GM19035 (cell line): Measurements from ENCODE around the gene ITGAL.
A peak's percentile ranks its signal among the peaks of the same experiment; 100 is the strongest.
"Not testable (repeated sequence)": the region's sequence is repeated elsewhere in the genome, so short reads cannot be mapped to it uniquely, and the experiment has no call there.

ENCODE experiments used
- ATAC-seq: cut with Tn5 transposase; IDR thresholded peaks from one replicate; pipeline ENCODE4 v1.9.1; 2021; ENCODE audit not compliant: unreplicated experiment

The ITGAL gene

GRCh38 chr16:30526137-30526822 lies 53.7 kb downstream of the ITGAL start, which contains the start of gene ZNF768:
Gene ZNF768, minus strand, starts transcription at chr16:30526566. Its CDS starts 153 bp downstream, at chr16:30526413.
- ATAC-seq = peak; percentile 25

GRCh38 chr16:30526823-30527634 lies 54.5 kb downstream of the ITGAL start:
- peak; percentile 82 for ATAC-seq

GRCh38 chr16:30527635-30528178 lies 55.2 kb downstream of the ITGAL start:
- no peak for ATAC-seq

GRCh38 chr16:30528799-30529457 lies 56.4 kb downstream of the ITGAL start:
- no peak for ATAC-seq

- ATAC-seq = no peak
Measured at GRCh38 chr16:30530163-30531037, 57.9 kb downstream of the ITGAL start.

- ATAC-seq = no peak
Measured at GRCh38 chr16:30532285-30533145, 60.0 kb downstream of the ITGAL start.

GRCh38 chr16:30533146-30533522 lies 60.6 kb downstream of the ITGAL start:
- no peak for ATAC-seq

GRCh38 chr16:30533748-30534367 lies 61.3 kb downstream of the ITGAL start:
- peak; percentile 20 for ATAC-seq

- ATAC-seq = peak; percentile 74
Measured at GRCh38 chr16:30534368-30535105, 62.0 kb downstream of the ITGAL start, which contains the start of gene ZNF747. Gene ZNF747, minus strand, starts transcription at chr16:30534858. Its CDS starts 179 bp downstream, at chr16:30534679.

- peak; percentile 13 for ATAC-seq
Measured at GRCh38 chr16:30535106-30535776, 62.7 kb downstream of the ITGAL start.

GRCh38 chr16:30535777-30536190 lies 63.2 kb downstream of the ITGAL start:
- no peak for ATAC-seq

GRCh38 chr16:30536391-30537024 lies 64.0 kb downstream of the ITGAL start:
- not testable (repeated sequence) for ATAC-seq

GRCh38 chr16:30539000-30539964 lies 66.7 kb downstream of the ITGAL start:
- ATAC-seq = no peak

- not testable (repeated sequence) for ATAC-seq
Measured at GRCh38 chr16:30539986-30540526, 67.5 kb downstream of the ITGAL start.

- ATAC-seq = not testable (repeated sequence)
Measured at GRCh38 chr16:30540916-30541464, 68.4 kb downstream of the ITGAL start.
